SHP77 treated with DMSO at 0.1 percent for 48 hours (cell line): ENCODE measurements around the gene ZCWPW2.
A peak's percentile ranks its signal among the peaks of the same experiment; 100 is the strongest.

ENCODE experiments used
- DNase-seq: peaks from one replicate; lab custom pipeline; 2025; lab: John Stamatoyannopoulos, UW

ZCWPW2 gene, protein sequence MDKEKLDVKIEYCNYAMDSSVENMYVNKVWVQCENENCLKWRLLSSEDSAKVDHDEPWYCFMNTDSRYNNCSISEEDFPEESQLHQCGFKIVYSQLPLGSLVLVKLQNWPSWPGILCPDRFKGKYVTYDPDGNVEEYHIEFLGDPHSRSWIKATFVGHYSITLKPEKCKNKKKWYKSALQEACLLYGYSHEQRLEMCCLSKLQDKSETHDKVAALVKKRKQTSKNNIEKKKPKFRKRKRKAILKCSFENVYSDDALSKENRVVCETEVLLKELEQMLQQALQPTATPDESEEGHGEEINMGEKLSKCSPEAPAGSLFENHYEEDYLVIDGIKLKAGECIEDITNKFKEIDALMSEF

DNA sequence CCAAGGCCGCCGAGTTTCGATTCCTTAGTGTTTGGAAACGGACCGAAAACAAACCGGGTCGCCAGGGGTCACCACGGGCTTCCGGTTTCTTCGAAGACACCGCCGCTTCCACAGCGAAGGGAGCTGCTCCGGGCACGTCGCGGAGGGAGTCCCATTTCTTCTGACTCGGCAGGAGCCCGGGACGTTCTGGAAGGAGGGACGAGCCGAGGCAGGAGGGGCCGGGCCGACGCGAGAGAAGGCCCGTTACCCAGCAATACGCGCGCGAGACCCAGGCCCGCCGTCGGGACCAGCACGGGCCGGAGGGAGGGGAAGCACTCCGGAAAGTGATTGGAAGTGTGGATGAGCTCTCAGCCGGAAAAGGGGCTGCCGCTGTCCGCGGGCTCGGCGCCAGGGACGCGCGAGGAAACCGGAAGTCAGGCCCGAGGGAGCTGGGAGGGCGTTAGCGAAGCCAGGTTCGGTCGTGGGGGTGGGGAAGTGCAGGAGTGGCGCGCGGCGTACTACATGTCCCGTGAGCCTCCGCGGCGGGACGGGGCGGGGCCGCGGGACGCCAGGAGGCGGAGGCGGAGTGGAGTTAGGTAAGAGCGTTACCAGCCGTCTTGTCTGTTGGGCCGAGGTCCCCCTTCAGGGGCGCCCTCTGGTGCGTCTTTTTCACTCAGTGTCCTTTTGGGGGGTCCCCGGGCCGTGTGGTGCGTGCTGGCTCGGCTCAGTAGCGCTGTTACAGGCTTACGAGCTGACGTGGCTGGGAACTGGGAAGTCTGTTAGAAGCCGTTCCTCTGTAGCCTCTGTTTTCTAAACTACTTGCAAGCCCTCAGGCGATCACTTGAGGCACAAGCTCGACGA, at the start of gene ZCWPW2, which contains the start of gene AZI2:
Gene ZCWPW2 (plus strand): TSS at position 93 of the 840 bp plus-strand sequence. CDS start 64,348 bp downstream, outside the sequence.
Gene AZI2 (minus strand): TSS at position 196 of the 840 bp plus-strand sequence. CDS start 8,207 bp downstream, outside the sequence.
- peak; percentile 89 for DNase-seq

DNA sequence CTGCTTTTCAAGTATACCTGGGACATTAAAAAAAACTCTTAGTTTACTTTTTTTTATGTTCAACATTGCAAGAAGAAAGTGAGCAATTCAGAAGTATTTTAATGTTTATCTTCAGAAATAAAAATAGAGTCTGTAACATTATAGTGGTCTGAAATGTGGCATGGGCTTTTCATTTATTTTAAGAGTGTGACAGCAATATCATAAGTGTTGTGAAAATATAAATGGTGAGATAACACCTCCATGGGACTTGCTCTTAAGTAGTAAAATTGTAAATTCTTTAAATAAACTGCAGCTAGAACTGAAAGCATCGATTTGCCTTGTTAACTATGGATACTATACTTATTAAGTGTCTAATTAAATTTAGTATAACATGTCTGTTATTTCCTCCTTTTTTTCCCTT, 48.8 kb upstream of the ZCWPW2 start:
- DNase-seq, result no peak

DNA sequence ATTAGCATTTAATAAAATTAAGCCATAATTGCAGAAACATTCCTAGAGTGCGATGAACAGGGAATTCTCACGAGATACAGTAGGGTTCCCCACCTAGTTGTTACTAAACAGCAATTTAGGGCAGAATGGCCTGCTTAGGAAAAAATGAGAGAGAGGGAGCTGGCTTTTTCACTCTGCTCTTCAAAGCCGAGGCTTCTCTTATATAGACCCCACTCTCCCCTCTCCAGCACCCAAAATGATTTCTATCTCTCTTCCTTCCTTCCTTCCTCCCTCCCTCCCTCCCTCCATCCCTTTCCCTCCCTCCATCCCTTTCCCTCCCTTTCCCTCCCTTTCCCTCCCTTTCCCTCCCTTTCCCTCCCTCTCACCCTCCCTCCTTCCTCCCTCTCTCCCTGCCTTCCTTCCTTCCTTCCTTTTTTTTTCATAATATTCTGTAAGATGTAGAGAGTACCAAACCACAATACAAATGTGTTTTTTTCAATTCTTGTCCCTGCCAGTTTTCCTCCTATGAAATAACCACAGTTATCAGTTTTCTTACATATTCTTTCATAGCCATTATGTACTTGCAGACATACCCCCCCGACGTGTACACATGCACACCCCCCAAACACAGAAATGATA, 48.1 kb upstream of the ZCWPW2 start:
- DNase-seq, result no peak

DNA sequence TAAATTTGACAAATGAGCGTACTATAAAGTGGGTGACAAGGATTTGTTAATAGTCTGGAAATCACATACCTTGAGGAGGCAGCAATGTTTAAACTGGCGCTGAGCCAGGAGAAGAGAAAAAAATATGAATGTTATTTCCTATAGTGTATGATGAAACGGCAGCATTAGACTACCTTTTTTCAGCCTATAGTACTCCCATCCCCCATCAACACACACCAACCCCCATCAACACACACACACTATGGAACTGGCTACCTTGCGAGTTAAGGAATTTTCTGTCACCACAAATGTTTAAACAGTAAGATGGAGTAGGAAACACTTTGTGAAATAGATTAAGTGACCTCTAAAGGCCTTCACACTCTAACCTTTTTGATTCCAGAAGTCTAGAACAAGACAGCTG, 46.8 kb upstream of the ZCWPW2 start:
- DNase-seq, result no peak

DNA sequence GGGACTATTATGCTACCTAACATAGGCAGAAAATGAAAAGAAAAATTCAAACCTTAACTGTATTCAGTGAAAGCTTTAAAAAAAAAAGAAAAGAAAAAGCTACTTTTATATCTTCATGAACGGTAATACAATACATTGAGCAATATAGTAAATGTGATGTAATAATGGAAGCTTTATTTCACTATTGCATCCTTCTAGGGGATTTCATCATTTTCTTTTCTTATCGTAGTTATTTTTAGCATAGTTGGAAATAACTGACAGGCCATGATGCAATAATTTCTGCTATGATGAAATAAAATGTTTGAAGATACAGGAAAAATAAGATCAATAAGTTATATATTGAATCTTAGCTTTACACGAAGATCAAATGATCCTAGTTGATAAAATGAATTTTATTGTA, 40.3 kb upstream of the ZCWPW2 start:
- no peak for DNase-seq

DNA sequence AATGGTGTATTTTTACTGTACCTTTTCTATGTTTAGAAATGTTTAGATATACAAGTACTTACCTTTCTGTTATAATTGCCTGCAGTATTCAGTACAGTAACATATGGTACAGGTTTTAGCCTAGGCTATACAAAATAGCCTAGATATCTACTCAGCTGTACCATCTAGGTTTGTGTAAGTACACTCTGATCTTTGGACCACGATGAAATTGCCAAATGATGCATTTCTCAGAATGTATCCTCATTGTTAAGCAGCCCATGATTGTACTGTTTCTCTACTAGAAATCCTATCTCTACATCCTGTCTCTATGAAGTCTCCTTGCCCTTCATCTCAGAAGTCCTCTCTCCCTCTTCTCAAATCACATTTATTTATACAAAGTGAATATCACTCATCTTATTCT, 32.8 kb upstream of the ZCWPW2 start:
- no peak for DNase-seq

DNA sequence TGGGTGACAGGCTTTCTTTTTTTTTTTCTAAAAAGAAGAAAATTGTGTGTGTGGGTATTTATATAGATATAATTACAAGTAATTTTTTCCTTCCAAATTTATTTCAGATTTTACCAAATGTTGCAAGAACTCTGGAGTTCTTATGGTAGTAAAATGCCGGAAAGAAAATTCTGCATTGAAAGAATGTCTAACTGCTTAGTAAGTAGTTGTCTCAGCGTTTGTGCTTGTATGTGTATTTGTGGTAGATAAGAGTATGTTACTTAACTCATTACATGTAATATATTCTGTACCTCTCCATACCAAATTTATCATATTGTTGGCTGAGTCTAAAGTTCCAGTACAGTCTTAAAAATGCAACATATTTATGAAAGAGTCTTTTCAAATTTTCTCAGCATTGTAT, 32.3 kb upstream of the ZCWPW2 start:
- no peak for DNase-seq

DNA sequence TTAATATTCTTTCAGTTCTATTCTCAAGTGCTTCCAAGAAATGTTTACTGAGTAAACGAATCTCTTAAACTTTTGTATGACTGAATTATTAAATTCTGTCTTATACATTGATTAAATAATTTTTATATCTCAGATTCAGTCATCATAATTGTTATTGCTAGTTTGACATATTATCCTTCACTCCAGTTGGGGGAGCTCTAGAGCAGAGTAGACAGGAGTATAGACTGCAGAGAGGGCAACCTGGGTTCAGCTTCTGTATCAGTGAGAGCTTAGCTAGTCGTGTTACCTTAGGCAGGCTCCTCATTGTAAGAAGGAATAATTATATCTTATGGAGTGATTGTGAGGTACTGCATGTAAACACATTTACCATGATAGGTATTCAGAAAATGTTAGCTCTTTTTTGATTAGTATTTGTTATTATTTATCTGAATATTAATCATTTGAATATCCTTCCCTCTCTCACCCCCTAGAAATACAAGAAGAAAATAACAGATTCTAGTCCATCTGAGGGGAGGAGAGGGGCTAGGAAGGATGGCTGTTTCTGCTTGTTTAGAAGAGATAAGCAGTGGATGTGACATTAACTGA, 31.0 kb upstream of the ZCWPW2 start:
- DNase-seq, result peak; percentile 25

DNA sequence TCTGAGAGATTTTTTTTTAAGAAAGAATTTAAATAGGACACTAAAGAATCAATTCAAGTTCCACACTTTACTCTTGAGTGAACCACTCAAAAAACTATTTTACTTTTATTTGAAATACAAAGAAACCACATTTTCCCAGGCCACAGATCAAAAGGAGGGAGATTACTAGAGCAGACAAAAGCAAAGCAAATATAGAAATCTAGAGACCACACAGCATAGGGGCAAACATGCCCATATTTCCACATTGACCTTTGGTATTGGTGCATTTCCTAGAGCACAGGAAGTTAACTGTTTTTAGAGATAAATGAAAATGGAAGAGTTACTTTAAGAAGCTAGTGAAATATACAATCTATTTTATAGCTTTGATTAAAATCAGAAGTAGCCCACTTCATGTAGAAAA, 27.5 kb upstream of the ZCWPW2 start:
- no peak for DNase-seq

DNA sequence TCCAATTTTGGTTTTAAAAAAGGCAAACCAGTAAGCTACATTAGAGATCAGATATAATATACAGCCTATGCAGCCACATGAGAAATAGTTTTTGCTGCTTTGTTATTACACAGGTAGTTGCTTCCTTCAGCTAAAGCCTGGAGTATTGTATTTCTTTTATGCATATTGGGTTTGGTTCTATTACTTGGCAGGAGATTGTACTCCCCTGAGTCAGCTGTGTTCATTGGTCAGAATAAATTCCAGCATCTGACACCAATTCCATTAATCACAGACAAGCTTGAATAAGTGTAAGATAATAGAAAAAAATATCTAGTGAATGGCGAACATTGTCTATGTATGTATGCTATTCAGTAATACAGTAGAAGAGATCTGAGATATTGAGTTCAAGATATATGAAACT, 26.1 kb upstream of the ZCWPW2 start:
- no peak for DNase-seq

DNA sequence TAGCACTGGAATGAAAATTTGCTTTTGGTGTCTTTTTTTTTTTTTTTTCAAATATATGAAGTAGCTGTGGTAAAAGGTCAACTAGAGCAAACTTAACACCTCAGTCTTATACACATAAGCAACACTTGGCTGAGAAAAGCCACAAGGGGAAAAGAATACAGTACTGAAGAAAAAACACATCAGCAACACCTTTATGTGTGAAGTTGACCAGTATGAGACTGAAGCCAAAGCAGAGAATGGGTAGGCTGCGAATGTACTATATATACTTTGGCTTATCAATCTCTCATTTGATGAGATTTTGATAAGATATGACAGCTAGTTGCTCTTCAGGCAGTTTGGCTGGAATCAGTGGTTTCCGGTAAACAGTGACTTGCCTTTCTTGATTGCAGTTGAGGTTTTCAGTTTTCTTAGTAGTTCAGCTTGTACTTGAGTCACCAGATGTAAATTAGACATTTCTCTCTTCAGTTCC, 22.0 kb upstream of the ZCWPW2 start:
- DNase-seq, result no peak

DNA sequence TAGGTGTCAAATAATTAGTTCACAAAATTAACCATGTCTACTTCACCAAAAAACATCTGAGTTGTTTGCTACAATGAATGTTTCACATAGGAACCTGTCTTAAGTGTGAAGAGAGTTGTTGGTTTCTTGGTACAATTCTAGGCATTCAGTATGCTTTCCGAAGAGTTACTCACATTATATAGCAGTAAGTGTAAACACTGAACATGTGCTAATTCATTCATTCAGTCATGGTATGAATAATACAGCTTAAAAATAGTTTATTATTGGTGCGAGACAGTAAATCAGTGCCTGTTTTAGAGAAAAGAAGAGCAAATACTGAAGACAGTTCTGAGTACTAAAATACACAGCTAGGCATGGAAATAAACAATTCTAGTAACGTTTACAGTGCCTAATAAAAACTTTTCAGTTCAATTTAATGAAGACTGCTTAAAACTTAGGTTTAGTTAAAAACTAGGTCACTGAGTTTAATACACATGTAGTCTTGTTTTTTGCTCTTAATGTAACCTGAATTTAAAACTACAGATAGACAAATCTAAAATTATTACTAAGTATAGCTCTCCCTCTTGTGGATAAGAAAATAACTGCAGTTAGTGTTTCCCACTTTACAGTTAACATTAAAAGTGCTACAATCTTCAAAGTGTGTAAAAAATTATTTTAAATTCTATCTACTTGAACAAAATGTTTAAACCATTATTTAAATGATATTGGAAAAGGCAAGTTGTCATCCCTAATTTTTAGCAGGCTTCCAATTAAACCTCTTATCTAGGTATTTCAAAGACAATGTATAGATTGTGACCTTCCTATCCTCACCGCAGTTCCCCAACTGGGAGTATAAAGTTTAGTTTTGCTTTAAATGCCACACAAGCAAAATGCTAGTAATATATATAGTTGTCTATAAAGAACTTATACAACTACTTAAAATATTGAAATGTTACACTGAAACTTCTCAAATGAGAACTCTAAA, 20.1 kb upstream of the ZCWPW2 start:
- DNase-seq, result peak; percentile 3

DNA sequence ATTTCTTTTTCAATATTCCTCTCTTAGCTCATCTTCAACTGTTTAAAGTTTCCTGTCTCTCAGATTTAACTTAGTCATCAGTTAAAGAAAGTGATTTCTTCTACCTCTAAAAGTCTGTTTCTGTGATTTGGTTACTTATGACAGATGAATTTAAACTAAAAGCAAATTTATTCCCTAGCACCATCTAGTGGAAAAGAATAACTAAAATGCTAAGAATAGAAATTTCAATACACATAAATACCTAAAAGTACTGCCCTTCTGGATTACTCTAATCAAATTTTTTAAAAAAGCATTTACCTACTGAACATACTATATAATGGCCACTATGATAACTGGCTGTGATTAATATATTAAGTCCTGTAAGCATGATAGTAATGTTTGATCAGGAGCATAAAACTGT, 14.0 kb upstream of the ZCWPW2 start:
- no peak for DNase-seq

DNA sequence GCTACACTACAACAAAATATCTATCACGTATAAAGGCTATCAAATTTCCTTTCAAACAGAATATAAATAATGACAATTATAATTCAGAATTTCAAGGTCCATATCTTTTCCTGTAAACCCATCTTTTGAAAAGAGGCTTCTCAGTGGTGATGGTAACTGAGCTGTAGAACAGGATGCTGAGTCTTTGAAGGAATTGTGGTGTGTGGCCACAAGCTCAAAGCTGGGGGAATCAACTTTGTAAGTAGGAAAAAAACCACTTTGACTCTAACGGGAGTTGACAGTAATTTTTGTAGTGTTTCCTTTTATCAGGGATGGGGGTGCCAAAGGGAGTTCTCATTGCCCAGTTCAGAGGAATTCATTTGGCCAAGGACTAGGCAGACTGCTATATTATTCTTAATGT, 13.3 kb upstream of the ZCWPW2 start:
- no peak for DNase-seq

DNA sequence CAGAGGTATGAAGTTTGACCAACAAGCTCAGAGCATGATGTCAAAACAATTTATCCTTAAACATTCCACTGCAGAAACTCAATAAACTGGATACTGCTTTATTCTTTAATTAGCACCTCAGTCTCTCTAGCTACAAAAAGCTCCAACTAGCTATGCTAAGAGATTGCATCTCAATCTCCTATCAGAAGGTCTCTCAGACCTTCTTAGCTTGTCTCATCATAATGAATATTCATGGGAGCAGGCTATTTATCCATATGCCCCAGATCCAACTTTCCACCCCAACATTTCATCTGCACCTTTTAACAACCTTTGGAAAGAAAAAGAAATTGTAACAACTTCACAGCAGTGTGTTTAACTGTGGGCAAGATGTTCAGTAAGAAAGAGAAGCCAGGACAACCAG, 11.3 kb upstream of the ZCWPW2 start:
- DNase-seq, result no peak

DNA sequence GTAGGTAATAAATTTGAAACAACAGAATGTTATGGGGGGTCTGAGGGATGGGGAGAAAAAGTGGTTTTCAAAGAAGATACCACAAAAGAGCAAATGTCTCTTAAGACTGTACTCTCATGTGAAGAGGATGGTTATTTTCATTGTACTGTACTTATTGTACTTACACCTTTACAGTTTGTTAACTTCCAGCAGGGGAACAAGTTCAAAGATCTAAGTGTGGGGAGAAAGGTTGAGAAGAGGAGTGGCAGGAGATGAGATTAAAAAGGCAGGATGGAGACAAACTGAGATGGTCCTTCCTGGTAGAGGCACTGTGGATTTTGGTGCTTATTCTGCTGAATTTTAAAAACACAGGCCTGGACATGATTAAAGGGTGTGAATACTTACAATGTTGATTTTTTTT, 5.4 kb upstream of the ZCWPW2 start:
- no peak for DNase-seq

DNA sequence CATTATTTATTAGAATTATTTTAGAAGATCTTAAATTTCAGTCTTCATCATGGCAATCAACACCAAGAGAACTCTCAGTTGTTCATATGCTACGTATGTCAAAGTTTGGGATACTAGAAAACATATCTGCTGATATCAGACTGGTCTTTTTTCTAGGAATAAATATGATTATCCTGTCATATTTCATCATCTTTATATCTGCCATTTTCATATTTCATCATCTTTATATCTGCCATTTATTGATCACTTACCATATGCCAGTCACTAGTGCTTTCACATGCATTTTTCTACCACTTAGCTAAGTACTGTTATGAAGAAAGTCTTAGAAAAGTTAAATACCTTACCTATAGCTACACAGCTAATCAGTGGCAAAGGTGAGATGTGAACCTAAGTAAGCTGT, 2.8 kb upstream of the ZCWPW2 start:
- no peak for DNase-seq

DNA sequence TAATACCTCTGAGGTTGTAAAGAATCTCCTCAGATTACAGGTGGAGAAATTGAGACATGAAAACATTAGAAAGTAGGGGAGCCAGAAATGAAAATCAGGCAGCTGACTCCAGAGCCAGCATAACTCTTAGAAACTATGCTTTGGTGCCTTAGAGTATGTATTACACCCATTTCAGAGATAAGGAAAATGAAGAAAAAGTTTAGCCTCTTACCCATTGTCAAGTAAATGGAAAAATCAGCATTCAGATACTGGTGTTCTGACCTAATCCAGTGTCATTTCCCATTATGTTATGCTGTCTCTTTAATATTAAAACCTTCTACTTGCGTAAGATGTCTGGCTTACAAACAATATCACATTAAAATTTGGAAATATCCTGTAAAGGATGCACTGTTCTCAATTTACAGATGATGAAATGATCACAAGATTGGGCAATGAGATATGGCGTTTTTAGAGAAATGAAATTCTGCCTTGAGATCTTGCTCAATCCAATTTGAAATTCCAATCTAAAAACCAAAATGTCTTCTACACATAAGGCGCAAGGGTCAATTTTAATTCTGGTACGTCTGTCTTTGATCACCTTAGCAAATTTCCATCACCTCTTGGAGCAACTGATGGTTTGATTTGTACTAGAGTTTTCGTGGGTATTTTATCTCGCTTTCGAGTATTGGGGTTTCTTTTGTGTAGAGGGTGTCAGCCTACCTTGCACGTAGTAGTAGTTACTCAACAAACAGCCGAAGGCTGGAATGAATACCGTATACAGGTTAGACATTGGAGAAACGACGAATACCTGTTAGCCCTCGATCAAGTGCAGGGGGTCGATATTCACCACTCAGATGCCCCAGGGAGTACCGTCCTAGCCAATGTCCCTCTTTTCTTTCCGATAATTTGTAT, 902 bp upstream of the ZCWPW2 start:
- DNase-seq, result no peak

DNA sequence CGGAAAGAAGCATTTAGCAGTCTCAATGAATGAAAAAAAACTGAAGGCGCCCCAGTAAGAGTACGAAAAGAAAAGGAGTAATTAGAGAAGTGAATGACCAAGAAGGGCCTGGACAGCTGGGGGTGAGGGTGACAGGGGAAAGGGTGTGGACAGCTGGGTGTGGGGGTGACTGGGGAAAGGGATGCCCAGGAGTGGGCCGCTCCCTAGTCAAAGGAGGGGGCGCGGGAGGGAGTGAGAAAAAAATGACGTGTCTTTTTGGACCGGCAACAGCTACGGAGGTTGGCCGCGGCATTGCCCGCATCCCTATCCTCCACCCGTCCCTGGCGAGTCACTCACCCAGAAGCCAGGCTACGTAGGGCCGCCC, 274 bp upstream of the ZCWPW2 start:
- DNase-seq, result no peak

DNA sequence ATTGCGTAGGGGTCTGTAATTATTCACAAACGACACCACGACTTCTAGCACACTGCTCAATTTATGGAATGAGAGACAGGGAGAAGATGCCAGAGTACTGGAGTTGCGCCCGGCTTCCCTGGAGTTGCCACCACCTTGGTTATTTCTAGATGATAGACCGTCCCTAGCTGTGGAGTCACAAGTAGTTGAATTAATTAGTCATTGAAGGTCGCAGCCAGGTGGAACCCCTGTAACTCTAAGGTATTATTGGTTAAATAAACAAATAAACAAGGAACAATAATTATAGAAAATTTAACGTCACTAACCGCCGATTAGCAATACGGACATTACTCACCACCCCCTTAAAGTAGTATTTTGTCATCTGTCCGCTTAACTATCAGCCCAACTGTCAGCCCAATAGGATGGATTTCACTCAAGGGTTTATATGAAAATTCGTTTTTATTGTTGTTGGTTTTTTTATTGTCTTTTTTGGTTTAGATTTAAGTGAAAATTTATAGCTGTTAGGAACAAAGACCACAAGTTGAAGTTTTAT, 1.0 kb downstream of the ZCWPW2 start:
- DNase-seq, result no peak
